DMS114 treated with DMSO at 0.1 percent for 48 hours (cell line): ENCODE data around the gene GLRX3.
"Not testable (repeated sequence)": the region's sequence is repeated elsewhere in the genome, so short reads cannot be mapped to it uniquely, and the experiment has no call there.

Source experiments
- DNase-seq: peaks from one replicate; lab custom pipeline; 2025; ENCODE audit not compliant: unreplicated experiment; lab: John Stamatoyannopoulos, UW

The GLRX3 gene

GRCh38 chr10:130136226-130137089, at the start of gene GLRX3:
Gene GLRX3 (plus strand): TSS chr10:130136391. CDS start chr10:130136421, 30 bp downstream.
- DNase-seq: peak; percentile 70

GRCh38 chr10:130090565-130090964, 45.6 kb upstream of the GLRX3 start:
- not testable (repeated sequence) for DNase-seq

- no peak for DNase-seq
These were observed 36.8 kb upstream of the GLRX3 start for GRCh38 chr10:130099344-130099743.

GRCh38 chr10:130105724-130106123, 30.5 kb upstream of the GLRX3 start:
- no peak for DNase-seq

GRCh38 chr10:130108146-130108545, 28.0 kb upstream of the GLRX3 start:
- DNase-seq: not testable (repeated sequence)

- no peak for DNase-seq
These were observed 27.1 kb upstream of the GLRX3 start for GRCh38 chr10:130108934-130109604.

- peak; percentile 68 for DNase-seq
These were observed 26.4 kb upstream of the GLRX3 start for GRCh38 chr10:130109796-130110245.

- DNase-seq: peak; percentile 96
These were observed 25.7 kb upstream of the GLRX3 start, which contains the start of gene C10orf143 for GRCh38 chr10:130110246-130111112. Gene C10orf143 (minus strand): TSS chr10:130110830. CDS start chr10:130110772, 58 bp downstream.

GRCh38 chr10:130111113-130111851, 24.9 kb upstream of the GLRX3 start:
- peak; percentile 98 for DNase-seq

GRCh38 chr10:130111852-130112180, 24.4 kb upstream of the GLRX3 start:
- no peak for DNase-seq

GRCh38 chr10:130112821-130113220, 23.4 kb upstream of the GLRX3 start:
- no peak for DNase-seq

- DNase-seq: not testable (repeated sequence)
These were observed 19.2 kb upstream of the GLRX3 start for GRCh38 chr10:130116942-130117341.

GRCh38 chr10:130117535-130117934, 18.7 kb upstream of the GLRX3 start:
- not testable (repeated sequence) for DNase-seq

GRCh38 chr10:130121486-130122079, 14.6 kb upstream of the GLRX3 start:
- DNase-seq: no peak

GRCh38 chr10:130127364-130128061, 8.7 kb upstream of the GLRX3 start:
- peak; percentile 50 for DNase-seq

- no peak for DNase-seq
These were observed 8.0 kb upstream of the GLRX3 start for GRCh38 chr10:130128062-130128781.

GRCh38 chr10:130128922-130129321, 7.3 kb upstream of the GLRX3 start:
- DNase-seq: no peak

- no peak for DNase-seq
These were observed 440 bp upstream of the GLRX3 start for GRCh38 chr10:130135676-130136225.

- DNase-seq: no peak
These were observed 878 bp downstream of the GLRX3 start for GRCh38 chr10:130137090-130137448.
